GM18505 (cell line): ENCODE measurements around the gene VSTM2L.

Experiments used
- ATAC-seq: cut with Tn5 transposase; IDR thresholded peaks from one replicate; pipeline ENCODE4 v1.9.1; 2021; ENCODE audit not compliant: unreplicated experiment
- POLR2A ChIP-seq: IDR thresholded peaks from 4 replicates; pipeline ENCODE4 v1.6.1; 2011; ENCODE audit warnings: borderline replicate concordance; ENCODE audit not compliant: insufficient read depth, insufficient read length; ENCODE audit errors: extremely low read depth

Gene VSTM2L

GRCh38 chr20:37871751-37872150 lies 31.2 kb upstream of the VSTM2L start:
- ATAC-seq = no peak
- no peak for TF ChIP-seq POLR2A

- TF ChIP-seq POLR2A = no peak
- no peak for ATAC-seq
These were observed 30.8 kb upstream of the VSTM2L start for GRCh38 chr20:37872161-37872560.

GRCh38 chr20:37873884-37874283 lies 29.0 kb upstream of the VSTM2L start:
- no peak for ATAC-seq

GRCh38 chr20:37875460-37876175 lies 27.3 kb upstream of the VSTM2L start:
- no peak for ATAC-seq

More at GRCh38 chr20:37873884-37874283, 29.0 kb upstream of the VSTM2L start:
- TF ChIP-seq POLR2A = no peak

GRCh38 chr20:37876863-37877262 lies 26.1 kb upstream of the VSTM2L start:
- ATAC-seq = no peak
- TF ChIP-seq POLR2A = no peak

More at GRCh38 chr20:37875460-37876175, 27.3 kb upstream of the VSTM2L start:
- TF ChIP-seq POLR2A = no peak

- TF ChIP-seq POLR2A = no peak
- ATAC-seq = no peak
These were observed 24.8 kb upstream of the VSTM2L start for GRCh38 chr20:37877832-37878772.

GRCh38 chr20:37878835-37879599 lies 23.9 kb upstream of the VSTM2L start:
- ATAC-seq = no peak
- no peak for TF ChIP-seq POLR2A

GRCh38 chr20:37879843-37880242 lies 23.1 kb upstream of the VSTM2L start:
- no peak for TF ChIP-seq POLR2A
- ATAC-seq = no peak

GRCh38 chr20:37880726-37881591 lies 22.0 kb upstream of the VSTM2L start:
- no peak for ATAC-seq
- no peak for TF ChIP-seq POLR2A

- TF ChIP-seq POLR2A = no peak
- no peak for ATAC-seq
These were observed 21.2 kb upstream of the VSTM2L start for GRCh38 chr20:37881601-37882343.

- ATAC-seq = no peak
- TF ChIP-seq POLR2A = no peak
These were observed 19.8 kb upstream of the VSTM2L start for GRCh38 chr20:37882961-37883712.

GRCh38 chr20:37885042-37885441 lies 17.9 kb upstream of the VSTM2L start:
- no peak for TF ChIP-seq POLR2A
- ATAC-seq = no peak
